Activated T-helper 1 cell treated with anti-CD3 and anti-CD28 coated beads, Interleukin-12 subunit alpha, Interleukin-12 subunit beta, Interleukin-2, Interleukin-4 antibody, amounts not matched to agents 30 ng/mL and 10 ng/mL and 1 ng/mL, durations not matched to agents 14 hours and 24 hours and 36 hours (primary cell): ENCODE measurements around the gene CCDC127. TPM values are rescaled to one million over a fixed set of nuclear protein-coding genes. Genes with fewer than 3 reads are reported as not detected.
"Not testable (repeated sequence)": the region's sequence is repeated elsewhere in the genome, so short reads cannot be mapped to it uniquely, and the experiment has no call there.

ENCODE experiments used
- DNase-seq: peaks from one replicate; pipeline ENCODE4 v3.0.0; 2021; ENCODE audit warnings: low spot score
- H3K27ac Mint-ChIP-seq: one replicate; pipeline ENCODE4 v1.8.0; 2021; ENCODE audit warnings: mild to moderate bottlenecking, mixed read lengths
- H3K27me3 Mint-ChIP-seq: one replicate; pipeline ENCODE4 v1.8.0; 2022; ENCODE audit warnings: mild to moderate bottlenecking, moderate library complexity, mixed read lengths; ENCODE audit not compliant: insufficient read depth
- H3K36me3 Mint-ChIP-seq: one replicate; pipeline ENCODE4 v1.8.0; 2021; ENCODE audit warnings: low read depth, mixed read lengths
- H3K4me1 Mint-ChIP-seq: one replicate; pipeline ENCODE4 v1.8.0; 2021; ENCODE audit warnings: low read depth, mixed read lengths
- H3K4me3 Mint-ChIP-seq: one replicate; pipeline ENCODE4 v1.8.0; 2021; ENCODE audit warnings: mild to moderate bottlenecking, moderate library complexity, mixed read lengths
- H3K9me3 Mint-ChIP-seq: one replicate; pipeline ENCODE4 v1.8.0; 2021; ENCODE audit warnings: mixed read lengths
- intact Hi-C: fragments of 100-400 bp; cut with micrococcal nuclease; formaldehyde crosslinking; loops from one replicate; pipeline ENCODE4 v1.15.1; 2024
- total RNA-seq: library from RNA; stranded (reverse); gene quantifications from 2 replicates; pipeline ENCODE4 v1.2.3, GENCODE V29; 2022

CCDC127 gene
- total RNA-seq, 1 donor from 2014 or later: 10.9 TPM

GRCh38 chr5:167982-168660 is 49.8 kb downstream of the CCDC127 start:
- H3K4me1 Mint-ChIP-seq: no peaks in the 10 kb centered on the region
- no peak overlapping the region for H3K27ac Mint-ChIP-seq
- intact Hi-C loops: no loop called here
- no peaks in the 10 kb centered on the region for H3K27me3 Mint-ChIP-seq
- DNase-seq: no peak
- no peaks in the 10 kb centered on the region for H3K9me3 Mint-ChIP-seq
- no peak overlapping the region for H3K4me3 Mint-ChIP-seq
- H3K36me3 Mint-ChIP-seq: no peaks in the 10 kb centered on the region

GRCh38 chr5:167511-167910 is 50.4 kb downstream of the CCDC127 start:
- H3K9me3 Mint-ChIP-seq: no peaks in the 10 kb centered on the region
- H3K36me3 Mint-ChIP-seq: no peaks in the 10 kb centered on the region
- H3K27ac Mint-ChIP-seq: no peak overlapping the region
- DNase-seq: no peak
- no peak overlapping the region for H3K4me3 Mint-ChIP-seq
- H3K4me1 Mint-ChIP-seq: no peaks in the 10 kb centered on the region
- no peaks in the 10 kb centered on the region for H3K27me3 Mint-ChIP-seq
- intact Hi-C loops: no loop called here

- Mint-ChIP-seq H3K4me3 (no peak overlapping the region), H3K4me1 (no peaks in the 10 kb centered on the region), H3K36me3 (no peaks in the 10 kb centered on the region), H3K9me3 (no peaks in the 10 kb centered on the region), H3K27me3 (no peaks in the 10 kb centered on the region), H3K27ac (no peak overlapping the region)
- DNase-seq: no peak
- intact Hi-C loops: no loop called here
These were observed 51.2 kb downstream of the CCDC127 start for GRCh38 chr5:166441-167372.

GRCh38 chr5:164783-165182 is 53.2 kb downstream of the CCDC127 start:
- intact Hi-C loops, H3K27me3 Mint-ChIP-seq, H3K4me1 Mint-ChIP-seq, DNase-seq, H3K27ac Mint-ChIP-seq, H3K9me3 Mint-ChIP-seq, H3K36me3 Mint-ChIP-seq, H3K4me3 Mint-ChIP-seq: not testable (repeated sequence)

GRCh38 chr5:164244-164643 is 53.7 kb downstream of the CCDC127 start:
- no peak for DNase-seq
- Mint-ChIP-seq H3K27me3 (peaks cover 6% of the 10 kb centered on the region), H3K27ac (no peak overlapping the region), H3K4me3 (no peak overlapping the region), H3K4me1 (no peaks in the 10 kb centered on the region), H3K36me3 (no peaks in the 10 kb centered on the region), H3K9me3 (no peaks in the 10 kb centered on the region)
- intact Hi-C loops: no loop called here

- no peak overlapping the region for H3K27ac Mint-ChIP-seq
- H3K4me1 Mint-ChIP-seq: no peaks in the 10 kb centered on the region
- DNase-seq: no peak
- H3K36me3 Mint-ChIP-seq: no peaks in the 10 kb centered on the region
- H3K9me3 Mint-ChIP-seq: no peaks in the 10 kb centered on the region
- intact Hi-C loops: no loop called here
- peaks cover 6% of the 10 kb centered on the region for H3K27me3 Mint-ChIP-seq
- H3K4me3 Mint-ChIP-seq: no peak overlapping the region
These were observed 54.1 kb downstream of the CCDC127 start for GRCh38 chr5:163841-164240.

- Mint-ChIP-seq H3K36me3 (no peaks in the 10 kb centered on the region), H3K4me1 (no peaks in the 10 kb centered on the region), H3K27me3 (peaks cover 6% of the 10 kb centered on the region), H3K27ac (no peak overlapping the region), H3K4me3 (no peak overlapping the region), H3K9me3 (no peaks in the 10 kb centered on the region)
- DNase-seq: no peak
- intact Hi-C loops: no loop called here
These were observed 54.7 kb downstream of the CCDC127 start for GRCh38 chr5:163338-163620.

GRCh38 chr5:162565-163337 is 55.2 kb downstream of the CCDC127 start:
- Mint-ChIP-seq H3K4me1 (no peaks in the 10 kb centered on the region), H3K27ac (no peak overlapping the region), H3K27me3 (peaks cover 6% of the 10 kb centered on the region), H3K4me3 (no peak overlapping the region), H3K36me3 (no peaks in the 10 kb centered on the region), H3K9me3 (no peaks in the 10 kb centered on the region)
- intact Hi-C loops: no loop called here
- no peak for DNase-seq

GRCh38 chr5:162190-162564 is 55.8 kb downstream of the CCDC127 start:
- Mint-ChIP-seq H3K27ac (no peak overlapping the region), H3K4me3 (no peak overlapping the region), H3K36me3 (no peaks in the 10 kb centered on the region), H3K27me3 (peaks cover 6% of the 10 kb centered on the region), H3K9me3 (no peaks in the 10 kb centered on the region), H3K4me1 (no peaks in the 10 kb centered on the region)
- intact Hi-C loops: no loop called here
- DNase-seq: no peak

- Mint-ChIP-seq H3K36me3 (no peaks in the 10 kb centered on the region), H3K9me3 (no peaks in the 10 kb centered on the region), H3K4me3 (no peak overlapping the region), H3K4me1 (no peaks in the 10 kb centered on the region), H3K27me3 (peaks cover 6% of the 10 kb centered on the region), H3K27ac (no peak overlapping the region)
- intact Hi-C loops: no loop called here
- no peak for DNase-seq
These were observed 56.2 kb downstream of the CCDC127 start for GRCh38 chr5:161803-162110.

- Mint-ChIP-seq H3K27me3 (peaks cover 6% of the 10 kb centered on the region), H3K36me3 (no peaks in the 10 kb centered on the region), H3K27ac (no peak overlapping the region), H3K4me1 (no peaks in the 10 kb centered on the region), H3K9me3 (no peaks in the 10 kb centered on the region), H3K4me3 (no peak overlapping the region)
- intact Hi-C loops: no loop called here
- DNase-seq: no peak
These were observed 56.8 kb downstream of the CCDC127 start for GRCh38 chr5:160921-161802.

- no peaks in the 10 kb centered on the region for H3K4me1 Mint-ChIP-seq
- no peak for DNase-seq
- H3K4me3 Mint-ChIP-seq: no peak overlapping the region
- no peak overlapping the region for H3K27ac Mint-ChIP-seq
- H3K27me3 Mint-ChIP-seq: peaks cover 6% of the 10 kb centered on the region
- no peaks in the 10 kb centered on the region for H3K36me3 Mint-ChIP-seq
- H3K9me3 Mint-ChIP-seq: no peaks in the 10 kb centered on the region
- intact Hi-C loops: no loop called here
These were observed 57.8 kb downstream of the CCDC127 start for GRCh38 chr5:160173-160510.
